Measurements from ENCODE around the gene SLC39A2.
"Not testable (repeated sequence)": the region's sequence is repeated elsewhere in the genome, so short reads cannot be mapped to it uniquely, and the experiment has no call there.

Gene SLC39A2

GRCh38 chr14:21026274-21026987 is 27.3 kb downstream of the SLC39A2 start:
- DNase-seq: no peak

DNA sequence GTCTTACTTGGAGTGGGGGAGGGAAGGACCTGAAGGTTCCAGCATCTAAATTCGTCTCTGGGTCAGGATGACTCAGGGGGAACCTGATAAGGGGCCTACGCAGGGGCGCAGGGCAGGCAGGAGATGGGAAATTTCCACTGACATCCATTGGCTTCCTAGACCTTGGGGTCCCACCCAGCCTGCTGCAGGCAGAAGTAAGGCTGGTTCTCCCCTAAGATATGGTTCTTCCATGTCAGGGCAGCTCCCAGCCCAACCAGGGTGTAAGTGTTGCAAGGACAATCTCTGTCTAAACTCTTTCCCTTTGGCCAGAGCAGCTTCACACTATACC is 27.9 kb downstream of the SLC39A2 start:
- no peak for DNase-seq

GRCh38 chr14:21029917-21030316 is 30.8 kb downstream of the SLC39A2 start, which contains the start of gene TPPP2:
Gene TPPP2 (plus strand): TSS chr14:21030217. CDS start chr14:21030582, 365 bp downstream.
- DNase-seq: no peak

DNA sequence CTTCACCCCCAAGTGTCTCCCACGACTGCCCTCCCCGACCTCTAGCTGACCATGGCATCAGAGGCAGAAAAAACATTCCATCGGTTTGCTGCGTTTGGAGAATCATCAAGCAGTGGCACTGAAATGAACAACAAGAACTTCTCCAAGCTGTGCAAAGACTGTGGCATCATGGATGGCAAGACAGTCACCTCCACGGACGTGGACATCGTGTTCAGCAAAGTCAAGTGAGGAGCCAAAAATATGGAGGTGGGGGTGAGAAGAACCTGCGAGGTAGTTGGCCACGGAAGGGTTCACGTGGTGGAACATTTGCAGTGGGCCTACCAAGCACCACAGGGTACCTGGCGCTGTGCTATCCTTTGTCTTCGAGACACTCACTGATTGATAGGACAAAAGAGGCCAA is 31.4 kb downstream of the SLC39A2 start:
- DNase-seq: no peak

- no peak for DNase-seq
These were observed 33.4 kb downstream of the SLC39A2 start for GRCh38 chr14:21032326-21033132.

- DNase-seq: no peak
These were observed 34.1 kb downstream of the SLC39A2 start for GRCh38 chr14:21033133-21033698.

- DNase-seq: no peak
These were observed 35.6 kb downstream of the SLC39A2 start, which contains the start of gene RNASE13 for GRCh38 chr14:21034707-21035106. Gene RNASE13 (minus strand): TSS chr14:21034807. CDS start chr14:21034288, 519 bp downstream.

DNA sequence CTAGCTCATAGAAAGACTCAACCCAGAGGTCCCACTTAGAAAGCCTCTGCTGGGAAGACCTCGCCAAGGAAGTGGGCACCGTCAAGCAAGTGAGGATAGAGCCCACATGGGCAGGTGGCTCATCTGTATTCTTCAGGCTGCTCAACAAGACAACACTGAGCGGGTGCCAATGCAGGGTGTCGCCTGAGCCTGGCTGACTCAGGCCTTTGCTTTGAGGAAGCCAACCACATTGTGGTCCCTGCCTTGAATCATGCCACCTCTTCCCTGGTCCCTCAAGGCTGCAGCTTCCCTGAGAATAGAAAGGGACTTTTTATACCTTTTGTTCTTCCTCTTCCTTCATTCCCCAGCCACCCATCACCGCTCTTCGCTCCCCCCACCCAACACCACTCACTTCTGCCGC is 37.7 kb downstream of the SLC39A2 start:
- no peak for DNase-seq

- DNase-seq: no peak
These were observed 38.1 kb downstream of the SLC39A2 start for GRCh38 chr14:21037156-21037555.

DNA sequence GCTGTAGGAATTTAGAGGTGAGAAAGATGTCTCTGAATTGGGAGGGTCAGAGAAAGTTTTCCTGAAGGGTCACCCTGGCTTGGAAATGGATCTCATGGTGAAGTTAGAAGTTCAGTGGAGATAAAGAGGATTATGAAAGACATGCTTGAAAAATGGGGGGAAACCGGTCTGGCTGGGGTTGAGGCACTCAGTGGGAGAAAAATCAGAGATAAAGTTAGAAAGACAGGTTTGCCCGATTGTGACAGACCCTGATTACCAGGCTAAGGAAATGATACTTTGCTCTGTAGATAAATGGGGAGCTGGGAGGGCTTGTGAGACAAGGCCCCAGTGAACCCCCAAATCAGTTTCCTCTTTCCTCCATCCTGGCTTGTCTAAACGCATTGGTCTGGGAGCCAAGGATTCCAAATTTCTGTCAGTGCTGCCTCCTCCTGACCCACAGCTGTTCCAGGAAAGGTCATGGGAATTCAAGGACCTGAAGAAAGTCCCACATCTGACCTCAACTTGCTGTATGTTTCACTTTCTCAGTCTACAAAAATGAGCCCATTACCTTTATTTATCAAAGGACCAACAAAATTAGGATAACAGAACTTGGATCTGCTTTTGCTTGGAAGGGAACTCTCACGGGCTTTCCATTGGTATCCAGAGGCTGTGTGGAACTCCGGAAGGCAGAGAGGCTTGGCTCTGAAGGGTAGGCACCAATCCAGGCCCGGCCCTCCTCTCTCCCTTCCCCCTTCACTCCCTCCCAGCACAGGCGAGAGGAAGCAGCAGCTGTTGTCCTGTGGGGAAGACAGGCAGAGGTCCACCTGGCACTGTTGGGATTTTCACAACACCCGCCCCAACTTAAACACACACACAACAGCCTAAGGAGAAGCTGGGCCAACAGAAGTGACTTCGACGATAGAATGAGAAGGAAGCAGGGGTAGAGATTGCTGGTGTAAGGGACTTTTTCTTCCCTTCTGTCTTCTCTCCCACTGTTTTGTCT is 39.6 kb downstream of the SLC39A2 start:
- DNase-seq: no peak

DNA sequence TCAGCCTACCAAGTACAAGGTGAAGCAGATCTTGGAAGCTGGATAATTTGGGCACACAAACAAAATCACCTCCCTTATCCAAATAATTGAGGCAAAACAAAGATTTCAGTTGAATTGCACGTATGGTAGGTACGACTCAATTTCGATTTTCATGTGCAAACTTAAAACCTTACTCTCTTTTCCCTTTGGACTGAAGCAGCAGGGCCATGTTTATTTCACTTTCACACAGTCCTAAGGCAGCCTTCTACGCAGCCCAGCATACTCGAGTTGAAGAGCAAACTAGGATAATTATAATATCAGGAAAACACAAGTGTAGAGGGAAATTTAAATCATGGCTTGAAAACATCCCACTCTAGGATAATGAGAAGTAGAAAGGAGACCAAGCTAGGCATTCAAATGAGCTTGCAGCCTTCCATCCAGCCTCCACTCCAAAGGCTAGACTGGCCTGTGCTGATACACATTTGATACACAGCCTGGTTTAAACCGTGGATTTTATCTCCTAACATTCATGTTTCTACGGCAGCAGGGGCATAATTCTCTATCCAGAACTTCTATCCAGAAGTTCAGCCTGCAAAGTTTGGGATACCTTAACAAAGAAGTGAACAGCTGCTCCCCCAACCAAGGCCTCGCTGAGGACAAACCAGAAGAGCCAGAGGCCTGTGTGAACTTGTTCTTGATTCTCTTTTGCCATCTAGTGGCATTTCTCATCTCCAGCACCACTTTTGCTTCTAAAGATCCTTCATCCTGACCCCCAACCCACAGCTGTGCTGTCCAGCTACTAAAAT is 40.7 kb downstream of the SLC39A2 start:
- no peak for DNase-seq

DNA sequence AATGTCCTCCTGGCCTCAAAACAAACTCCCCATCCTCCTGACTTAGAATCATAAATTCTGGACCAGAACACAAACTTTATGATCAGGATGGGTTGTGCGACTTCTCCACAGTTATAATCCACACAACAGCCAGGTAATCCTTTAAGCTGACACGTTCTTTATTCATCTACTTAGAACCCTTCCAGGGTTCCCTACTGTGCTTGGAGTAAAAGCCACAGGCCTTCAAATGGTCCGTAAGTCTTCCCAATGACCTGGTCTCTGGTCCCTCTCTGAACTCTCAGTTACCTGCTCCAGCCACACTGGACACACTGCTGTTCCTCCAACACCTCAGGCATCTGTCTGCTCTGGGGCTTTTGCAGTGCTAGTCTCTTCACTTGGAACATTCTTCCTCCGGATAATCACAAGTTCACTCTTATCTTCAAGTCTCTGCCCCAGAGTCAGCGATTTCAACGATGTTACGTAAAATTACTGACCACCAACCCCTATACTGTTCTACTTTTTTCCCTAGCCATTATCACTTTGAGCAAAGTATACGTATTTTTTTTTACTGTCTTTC is 41.4 kb downstream of the SLC39A2 start:
- no peak for DNase-seq

DNA sequence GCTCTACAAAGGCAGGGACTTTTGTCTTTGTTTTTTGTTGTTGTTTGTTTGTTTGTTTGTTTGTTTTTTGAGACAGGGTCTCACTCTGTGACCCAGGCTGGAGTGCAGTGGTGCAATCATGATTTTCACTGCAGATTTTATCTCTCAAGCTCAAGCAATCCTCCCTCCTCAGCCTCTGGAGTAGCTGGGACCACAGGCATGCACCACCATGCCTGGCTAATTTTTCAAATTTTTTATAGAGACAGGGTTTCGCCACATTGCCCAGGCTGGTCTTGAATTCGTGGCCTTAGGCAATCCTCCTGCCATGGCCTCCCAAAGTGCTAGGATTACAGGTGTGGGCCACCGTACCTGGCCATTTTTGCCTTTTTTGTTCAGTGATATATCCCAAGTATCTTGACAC is 41.8 kb downstream of the SLC39A2 start:
- not testable (repeated sequence) for DNase-seq

GRCh38 chr14:21041676-21042433 is 42.8 kb downstream of the SLC39A2 start, which contains the start of gene RNASE7:
Gene RNASE7 (plus strand): TSS chr14:21042362. CDS start chr14:21042993, 631 bp downstream.
- no peak for DNase-seq

DNA sequence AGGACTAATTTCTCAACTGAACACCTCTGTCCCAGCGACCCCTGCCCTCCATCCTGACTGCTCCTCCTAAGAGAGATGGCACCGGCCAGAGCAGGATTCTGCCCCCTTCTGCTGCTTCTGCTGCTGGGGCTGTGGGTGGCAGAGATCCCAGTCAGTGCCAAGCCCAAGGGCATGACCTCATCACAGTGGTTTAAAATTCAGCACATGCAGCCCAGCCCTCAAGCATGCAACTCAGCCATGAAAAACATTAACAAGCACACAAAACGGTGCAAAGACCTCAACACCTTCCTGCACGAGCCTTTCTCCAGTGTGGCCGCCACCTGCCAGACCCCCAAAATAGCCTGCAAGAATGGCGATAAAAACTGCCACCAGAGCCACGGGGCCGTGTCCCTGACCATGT is 43.8 kb downstream of the SLC39A2 start:
- no peak for DNase-seq

DNA sequence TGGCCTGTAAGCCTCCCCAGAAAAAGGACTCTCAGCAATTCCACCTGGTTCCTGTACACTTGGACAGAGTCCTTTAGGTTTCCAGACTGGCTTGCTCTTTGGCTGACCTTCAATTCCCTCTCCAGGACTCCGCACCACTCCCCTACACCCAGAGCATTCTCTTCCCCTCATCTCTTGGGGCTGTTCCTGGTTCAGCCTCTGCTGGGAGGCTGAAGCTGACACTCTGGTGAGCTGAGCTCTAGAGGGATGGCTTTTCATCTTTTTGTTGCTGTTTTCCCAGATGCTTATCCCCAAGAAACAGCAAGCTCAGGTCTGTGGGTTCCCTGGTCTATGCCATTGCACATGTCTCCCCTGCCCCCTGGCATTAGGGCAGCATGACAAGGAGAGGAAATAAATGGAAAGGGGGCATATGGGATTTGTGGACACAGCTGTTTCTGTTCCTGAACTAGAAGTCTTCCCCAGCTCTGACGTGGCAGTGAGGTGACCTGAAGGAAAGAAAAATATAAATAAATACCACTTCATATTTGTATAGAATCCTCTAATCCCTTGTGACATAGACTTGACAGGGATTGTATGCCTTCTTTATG is 44.4 kb downstream of the SLC39A2 start:
- DNase-seq: no peak

- DNase-seq: no peak
These were observed 45.0 kb downstream of the SLC39A2 start for GRCh38 chr14:21043974-21044618.

DNA sequence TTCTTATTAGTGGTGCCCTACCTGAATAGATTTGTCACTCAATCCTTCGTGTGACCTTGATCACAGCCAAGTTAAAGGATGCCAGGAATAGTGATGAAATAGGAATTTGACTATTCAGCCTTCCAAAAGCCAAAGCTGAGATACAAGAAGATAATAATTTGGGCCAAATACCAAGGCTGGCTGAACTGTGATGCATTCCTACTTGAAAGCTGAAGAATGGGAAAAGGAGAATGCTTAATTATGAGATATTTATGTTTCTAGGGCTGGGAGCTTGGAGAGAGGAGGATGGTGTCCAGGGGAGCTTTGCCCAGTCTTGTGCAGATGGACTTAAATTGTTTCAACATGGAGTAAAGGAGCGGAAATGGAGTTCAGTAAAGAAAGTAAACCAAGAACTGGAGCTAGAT is 48.3 kb downstream of the SLC39A2 start:
- no peak for DNase-seq

- DNase-seq: no peak
These were observed 49.5 kb downstream of the SLC39A2 start for GRCh38 chr14:21048638-21049037.

GRCh38 chr14:21049271-21049673 is 50.2 kb downstream of the SLC39A2 start:
- DNase-seq: no peak
